MCF 10A (cell line): ENCODE results near the gene LRRC27. TPM values are rescaled to one million over a fixed set of nuclear protein-coding genes. Genes with fewer than 3 reads are reported as not detected.

ENCODE experiments used
- BruUV-seq: library from RNA; stranded (reverse); fragments of 400-500 nt; replicated peaks from 2 replicates; lab custom pipeline; 2021; lab: Mats Ljungman, UMichigan
- CTCF ChIA-PET: fragments of 300-600 bp; sonication (Branson Sonifier 250); formaldehyde crosslinking; extraction: SDS; loops from one replicate; lab custom pipeline; 2021; ENCODE audit warnings: antibody characterized with exemption, inconsistent platforms; lab: Yijun Ruan, JAX
- POLR2A ChIA-PET: fragments of 300-600, 350-650 bp; sonication (Branson Sonifier 250); formaldehyde crosslinking; extraction: SDS; loops from one replicate; lab custom pipeline; 2020; ENCODE audit warnings: antibody characterized with exemption, inconsistent platforms; lab: Yijun Ruan, JAX
- DNase-seq: peaks from one replicate; pipeline ENCODE4 v3.0.0-alpha.2; 2018; ENCODE audit not compliant: unreplicated experiment
- H3K27ac Mint-ChIP-seq: one replicate; pipeline ENCODE4 v1.8.0; 2022; ENCODE audit warnings: mild to moderate bottlenecking, low read depth, mixed read lengths; ENCODE audit not compliant: unreplicated experiment
- H3K27me3 Mint-ChIP-seq: one replicate; pipeline ENCODE4 v1.8.0; 2022; ENCODE audit warnings: mixed read lengths; ENCODE audit not compliant: insufficient read depth, unreplicated experiment
- H3K36me3 Mint-ChIP-seq: one replicate; pipeline ENCODE4 v1.8.0; 2022; ENCODE audit warnings: mild to moderate bottlenecking, moderate library complexity, mixed read lengths; ENCODE audit not compliant: insufficient read depth, unreplicated experiment
- H3K4me1 Mint-ChIP-seq: one replicate; pipeline ENCODE4 v1.8.0; 2022; ENCODE audit warnings: mixed read lengths; ENCODE audit not compliant: insufficient read depth, unreplicated experiment
- H3K4me3 Mint-ChIP-seq: one replicate; pipeline ENCODE4 v1.8.0; 2022; ENCODE audit warnings: mild to moderate bottlenecking, moderate library complexity, mixed read lengths; ENCODE audit not compliant: unreplicated experiment
- H3K9me3 Mint-ChIP-seq: one replicate; pipeline ENCODE4 v1.8.0; 2022; ENCODE audit warnings: mixed read lengths; ENCODE audit not compliant: unreplicated experiment
- intact Hi-C: fragments of 100-400 bp; cut with micrococcal nuclease; formaldehyde crosslinking; loops from 2 replicates; pipeline ENCODE4 v1.14.1; 2022
- total RNA-seq: library from RNA; stranded (reverse); gene quantifications from 2 replicates; pipeline ENCODE4 v1.2.3, GENCODE V29; 2022
- TF ChIP-seq, protein P1 (sequence below): fragments of 200-600 bp; IDR thresholded peaks from one replicate; pipeline ENCODE4 v1.8.0; 2022; ENCODE audit warnings: antibody characterized with exemption, mild to moderate bottlenecking; ENCODE audit not compliant: unreplicated experiment

The LRRC27 gene
- total RNA-seq, 1 experiment from 2014 or later, result 9.1 TPM

DNA sequence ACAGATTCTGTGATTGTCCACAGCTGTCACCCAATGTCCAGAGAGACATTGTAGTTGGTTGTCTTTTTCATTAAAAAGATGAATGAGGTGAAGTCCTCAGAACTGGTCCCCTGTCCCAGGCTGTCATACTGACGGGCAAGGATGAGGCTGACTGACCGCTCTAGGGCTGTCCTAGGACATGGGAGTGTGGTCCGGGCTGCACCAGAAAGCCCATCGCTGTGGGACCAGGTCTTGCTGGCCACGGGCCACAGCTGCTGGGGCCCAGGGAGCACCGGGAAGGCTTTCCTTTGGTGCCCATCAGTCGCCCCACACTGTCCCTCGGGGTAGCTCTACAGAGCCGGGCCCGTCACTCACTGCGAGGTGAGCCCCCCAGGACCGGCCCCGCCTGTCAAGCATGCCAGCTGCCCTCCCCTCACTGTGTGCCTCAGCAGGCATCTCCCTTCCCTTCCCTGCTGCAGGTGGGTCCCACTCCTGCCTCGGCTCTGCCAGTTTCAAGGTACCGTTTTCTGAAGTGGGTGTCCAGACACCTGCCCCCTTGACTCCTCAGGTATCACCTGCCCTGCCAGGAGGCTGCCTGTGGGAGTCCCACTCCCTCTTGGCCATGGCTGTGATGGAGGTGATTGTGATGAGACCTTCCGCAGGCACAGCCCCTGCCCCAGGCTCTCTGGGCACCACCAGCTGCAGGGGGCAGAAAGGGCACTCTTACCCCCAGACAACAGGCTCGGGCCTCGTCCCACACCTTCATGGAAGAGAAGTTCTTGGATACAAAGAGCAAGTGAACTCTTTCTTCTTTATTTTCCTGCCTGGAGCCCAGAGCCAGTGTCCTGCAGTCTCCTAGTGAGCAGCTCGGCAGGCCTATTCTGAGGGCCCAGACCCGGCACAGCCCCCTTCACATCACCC lies 21.7 kb downstream of the LRRC27 start:
- Mint-ChIP-seq H3K27ac (no peak overlapping the region), H3K4me3 (no peak overlapping the region), H3K4me1 (no peaks in the 10 kb centered on the region), H3K9me3 (no peaks in the 10 kb centered on the region), H3K27me3 (no peaks in the 10 kb centered on the region), H3K36me3 (peaks cover 10% of the 10 kb centered on the region)
- no TSS peak for BruUV-seq
- POLR2A ChIA-PET, result no interaction called here
- TF ChIP-seq, protein P1, sequence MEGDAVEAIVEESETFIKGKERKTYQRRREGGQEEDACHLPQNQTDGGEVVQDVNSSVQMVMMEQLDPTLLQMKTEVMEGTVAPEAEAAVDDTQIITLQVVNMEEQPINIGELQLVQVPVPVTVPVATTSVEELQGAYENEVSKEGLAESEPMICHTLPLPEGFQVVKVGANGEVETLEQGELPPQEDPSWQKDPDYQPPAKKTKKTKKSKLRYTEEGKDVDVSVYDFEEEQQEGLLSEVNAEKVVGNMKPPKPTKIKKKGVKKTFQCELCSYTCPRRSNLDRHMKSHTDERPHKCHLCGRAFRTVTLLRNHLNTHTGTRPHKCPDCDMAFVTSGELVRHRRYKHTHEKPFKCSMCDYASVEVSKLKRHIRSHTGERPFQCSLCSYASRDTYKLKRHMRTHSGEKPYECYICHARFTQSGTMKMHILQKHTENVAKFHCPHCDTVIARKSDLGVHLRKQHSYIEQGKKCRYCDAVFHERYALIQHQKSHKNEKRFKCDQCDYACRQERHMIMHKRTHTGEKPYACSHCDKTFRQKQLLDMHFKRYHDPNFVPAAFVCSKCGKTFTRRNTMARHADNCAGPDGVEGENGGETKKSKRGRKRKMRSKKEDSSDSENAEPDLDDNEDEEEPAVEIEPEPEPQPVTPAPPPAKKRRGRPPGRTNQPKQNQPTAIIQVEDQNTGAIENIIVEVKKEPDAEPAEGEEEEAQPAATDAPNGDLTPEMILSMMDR, result no peak
- intact Hi-C loops, result loop anchor here (5.0 kb wide), 1 partner anchor 46 kb away; the partner anchor contains the start of gene STK32C
- no peak for DNase-seq
- CTCF ChIA-PET, result interaction anchor here (0.6 to 1.9 kb wide), 18 partner anchors 7 to 162 kb away, joined by 3 to 14 read pairs (median 4); no protein-coding TSS in a partner anchor

DNA sequence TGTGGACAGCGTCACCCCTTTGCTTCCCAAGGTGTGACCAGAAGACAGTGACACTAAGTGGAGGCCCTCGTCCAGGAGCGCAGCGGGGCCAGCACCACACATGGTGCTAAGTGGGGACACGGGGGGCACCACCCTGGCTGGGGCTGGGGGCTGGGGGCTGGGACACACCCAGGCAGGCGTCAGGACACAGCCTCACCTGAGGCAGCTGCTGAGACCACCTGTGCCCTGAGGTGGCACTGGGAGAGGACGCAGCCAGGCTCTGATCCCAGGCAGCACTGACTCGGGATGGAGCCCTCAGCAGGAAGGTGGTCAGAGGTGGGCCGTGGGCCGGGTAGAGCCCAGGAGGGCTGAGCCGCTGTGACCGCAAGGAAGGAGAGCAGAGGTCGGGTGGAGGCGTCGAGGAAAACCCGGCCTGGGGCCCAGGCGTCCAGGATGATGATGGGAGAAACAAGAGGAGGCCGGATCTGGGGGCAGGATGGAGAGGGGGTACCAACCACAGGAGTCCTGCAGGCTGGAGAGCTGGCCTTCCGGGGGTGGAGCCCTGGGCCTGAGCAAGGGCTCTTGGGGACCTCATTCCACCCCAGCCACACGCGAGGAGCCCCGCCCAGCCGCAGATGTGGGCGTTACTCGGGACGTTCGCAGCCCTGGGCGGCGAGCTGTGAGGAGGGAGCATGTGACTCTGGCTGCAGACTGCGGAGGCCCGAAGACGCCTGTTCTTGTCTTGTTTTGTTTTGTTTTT lies 22.5 kb downstream of the LRRC27 start:
- intact Hi-C loops, result loop anchor here (5.0 kb wide), 1 partner anchor 47 kb away; the partner anchor contains the start of gene STK32C
- CTCF ChIA-PET, result interaction anchor here (0.6 to 3.6 kb wide), 5 partner anchors 13 to 455 kb away, joined by 3 to 13 read pairs (median 3); no protein-coding TSS in a partner anchor
- no peaks in the 10 kb centered on the region for H3K4me1 Mint-ChIP-seq
- BruUV-seq, result no TSS peak
- no peak overlapping the region for H3K4me3 Mint-ChIP-seq
- POLR2A ChIA-PET, result no interaction called here
- no peaks in the 10 kb centered on the region for H3K9me3 Mint-ChIP-seq
- no peaks in the 10 kb centered on the region for H3K27me3 Mint-ChIP-seq
- TF ChIP-seq, protein P1, result no peak
- peaks cover 10% of the 10 kb centered on the region for H3K36me3 Mint-ChIP-seq
- DNase-seq, result no peak
- H3K27ac Mint-ChIP-seq, result no peak overlapping the region

DNA sequence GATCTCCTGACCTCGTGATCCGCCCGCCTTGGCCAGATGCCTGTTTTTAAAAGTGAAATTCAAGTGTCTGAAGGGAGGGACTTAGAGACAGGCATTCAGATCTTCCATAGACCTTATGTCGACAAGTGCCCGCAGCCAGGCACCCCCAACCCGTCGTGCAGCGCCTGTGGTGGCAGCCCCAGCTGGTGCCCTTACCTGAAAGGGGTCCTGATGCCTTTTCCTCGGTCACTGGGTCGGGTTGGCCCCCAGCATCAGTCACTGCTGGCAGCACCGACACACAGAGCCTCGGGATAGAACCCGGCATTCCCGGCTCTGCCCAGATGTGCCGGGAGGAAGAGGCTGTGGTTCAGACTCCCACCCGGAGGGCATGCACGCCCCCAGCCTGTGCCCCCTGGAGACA lies 23.3 kb downstream of the LRRC27 start:
- intact Hi-C loops, result no loop called here
- no peak for DNase-seq
- Mint-ChIP-seq H3K27me3 (no peaks in the 10 kb centered on the region), H3K36me3 (peaks cover 10% of the 10 kb centered on the region), H3K4me3 (no peak overlapping the region), H3K4me1 (no peaks in the 10 kb centered on the region), H3K27ac (no peak overlapping the region), H3K9me3 (no peaks in the 10 kb centered on the region)
- CTCF ChIA-PET, result interaction anchor here (0.6 to 3.6 kb wide), 3 partner anchors 97 to 456 kb away, joined by 3 to 13 read pairs (median 4); no protein-coding TSS in a partner anchor
- BruUV-seq, result no TSS peak
- TF ChIP-seq, protein P1, result no peak
- POLR2A ChIA-PET, result no interaction called here

DNA sequence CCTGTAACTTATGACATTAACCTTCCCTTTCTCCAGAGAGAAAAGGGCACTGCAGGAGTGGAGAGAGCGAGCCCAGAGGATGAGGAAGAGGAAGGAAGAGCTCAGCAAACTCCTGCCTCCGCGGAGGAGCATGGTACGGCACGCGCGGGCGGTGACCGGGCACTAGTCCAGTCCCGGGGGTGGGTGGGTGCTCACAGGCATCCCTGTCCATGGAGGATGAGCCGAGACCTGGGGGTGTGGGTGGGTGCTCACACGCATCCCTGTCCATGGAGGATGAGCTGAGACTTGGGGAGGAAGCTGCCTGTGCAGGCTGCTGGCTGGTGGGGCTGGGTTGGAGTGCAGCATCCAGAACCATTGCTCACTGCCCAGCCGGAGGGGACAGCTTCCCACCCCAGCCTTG lies 23.8 kb downstream of the LRRC27 start:
- H3K27ac Mint-ChIP-seq, result no peak overlapping the region
- no peaks in the 10 kb centered on the region for H3K9me3 Mint-ChIP-seq
- POLR2A ChIA-PET, result no interaction called here
- no peak overlapping the region for H3K4me3 Mint-ChIP-seq
- CTCF ChIA-PET, result interaction anchor here (0.6 to 3.6 kb wide), 5 partner anchors 8 to 284 kb away, joined by 3 to 13 read pairs (median 4); no protein-coding TSS in a partner anchor
- intact Hi-C loops, result no loop called here
- peaks cover 10% of the 10 kb centered on the region for H3K36me3 Mint-ChIP-seq
- H3K4me1 Mint-ChIP-seq, result no peaks in the 10 kb centered on the region
- no peak for DNase-seq
- TF ChIP-seq, protein P1, result no peak
- H3K27me3 Mint-ChIP-seq, result no peaks in the 10 kb centered on the region
- BruUV-seq, result no TSS peak
